SW480 (cell line): ENCODE results near the gene CYB561A3.

ENCODE experiments used
- DNase-seq: peaks from one replicate; pipeline ENCODE4 v3.0.0-alpha.2; 2016; ENCODE audit warnings: low spot score

The CYB561A3 gene

GRCh38 chr11:61325649-61326414 is 35.9 kb downstream of the CYB561A3 start:
- DNase-seq: no peak

- no peak for DNase-seq
These were observed 46.4 kb downstream of the CYB561A3 start for GRCh38 chr11:61315260-61315659.

- no peak for DNase-seq
These were observed 50.9 kb downstream of the CYB561A3 start for GRCh38 chr11:61310749-61311148.

GRCh38 chr11:61309739-61310138 is 51.9 kb downstream of the CYB561A3 start:
- no peak for DNase-seq

- DNase-seq: no peak
These were observed 52.5 kb downstream of the CYB561A3 start for GRCh38 chr11:61309141-61309540.

- DNase-seq: no peak
These were observed 54.3 kb downstream of the CYB561A3 start for GRCh38 chr11:61307354-61307753.

- DNase-seq: no peak
These were observed 55.5 kb downstream of the CYB561A3 start for GRCh38 chr11:61306221-61306620.

GRCh38 chr11:61305417-61305816 is 56.3 kb downstream of the CYB561A3 start:
- no peak for DNase-seq

GRCh38 chr11:61303725-61304124 is 58.0 kb downstream of the CYB561A3 start:
- DNase-seq: no peak

- no peak for DNase-seq
These were observed 59.1 kb downstream of the CYB561A3 start for GRCh38 chr11:61302550-61302949.
